GM18498 (cell line): ENCODE measurements around the gene LNPK.
"Not testable (repeated sequence)": the region's sequence is repeated elsewhere in the genome, so short reads cannot be mapped to it uniquely, and the experiment has no call there.

Experiments used
- ATAC-seq: cut with Tn5 transposase; IDR thresholded peaks from one replicate; pipeline ENCODE4 v1.9.1; 2021; ENCODE audit warnings: mild to moderate bottlenecking, moderate library complexity; ENCODE audit not compliant: unreplicated experiment

Gene LNPK

DNA sequence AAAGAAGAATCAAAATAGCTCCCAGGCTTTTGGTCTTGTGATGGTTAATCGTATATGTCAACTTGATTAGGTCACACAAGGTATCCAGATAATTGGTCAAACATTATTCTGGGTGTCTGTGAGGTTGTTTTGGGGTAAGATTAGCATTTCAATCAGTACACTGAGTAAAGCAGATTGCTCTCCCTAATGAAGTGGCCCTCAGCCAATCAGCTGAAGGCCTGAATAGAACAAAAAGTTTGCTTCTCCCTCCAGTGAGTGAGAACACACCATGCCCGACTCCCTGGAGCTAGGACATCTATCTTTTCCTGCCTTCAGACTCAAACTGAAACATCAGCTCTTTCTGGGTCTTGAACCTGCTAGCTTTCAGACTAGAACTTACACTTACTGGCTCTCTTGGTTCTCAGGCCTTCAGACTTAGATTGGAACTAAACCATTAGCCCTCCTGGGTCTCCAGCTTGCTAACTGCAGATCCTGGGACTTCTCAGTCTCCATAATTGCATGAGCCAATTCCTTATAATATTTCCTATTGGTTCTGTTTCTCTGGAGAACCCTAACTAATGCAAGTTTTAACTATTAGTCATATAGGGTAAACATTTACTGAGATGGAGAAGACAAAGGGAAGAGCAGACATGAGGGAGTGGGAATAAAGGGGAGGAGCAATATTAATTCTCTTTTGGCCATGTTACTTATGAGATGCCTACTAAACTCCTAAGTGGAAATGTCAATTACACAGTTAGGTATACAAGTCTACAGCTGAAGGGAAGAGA, 25.5 kb downstream of the LNPK start:
- no peak for ATAC-seq

DNA sequence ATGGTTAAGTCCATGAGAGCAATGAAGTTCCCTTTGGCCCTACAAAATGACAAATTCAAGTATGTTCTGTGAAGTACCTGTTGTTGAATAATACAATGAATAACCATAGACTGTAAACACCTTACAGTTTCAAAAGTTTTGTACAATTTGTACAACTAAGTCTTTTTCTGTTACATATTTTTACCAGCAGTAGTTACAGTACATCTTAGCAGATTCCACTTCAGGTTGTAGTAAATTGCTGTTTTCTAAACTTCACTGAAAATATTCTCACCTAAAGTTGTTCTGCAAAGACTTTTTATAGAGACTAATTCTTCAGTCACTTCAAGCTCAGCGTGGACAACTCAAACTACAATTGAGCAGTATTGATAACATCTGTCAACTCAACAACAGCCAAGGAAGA, 28.7 kb downstream of the LNPK start:
- ATAC-seq = no peak

DNA sequence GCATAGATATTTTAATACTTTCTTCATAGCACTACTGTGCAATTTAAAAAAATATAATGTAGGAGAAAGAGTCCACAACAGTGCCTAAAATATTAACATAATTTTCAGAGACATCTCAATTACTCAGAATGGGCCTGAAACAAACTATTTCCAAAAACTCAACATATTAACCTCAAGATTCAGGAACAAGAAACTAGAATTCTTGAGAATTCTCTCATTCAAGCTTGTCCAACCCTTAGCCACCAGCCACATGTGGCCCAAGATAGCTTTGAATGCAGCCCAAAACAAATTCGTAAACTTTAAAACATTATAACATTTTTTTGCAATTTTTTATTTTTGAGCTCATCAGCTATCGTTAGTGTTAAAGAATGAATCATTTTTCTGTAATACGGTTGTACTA, 35.2 kb downstream of the LNPK start:
- ATAC-seq = no peak

DNA sequence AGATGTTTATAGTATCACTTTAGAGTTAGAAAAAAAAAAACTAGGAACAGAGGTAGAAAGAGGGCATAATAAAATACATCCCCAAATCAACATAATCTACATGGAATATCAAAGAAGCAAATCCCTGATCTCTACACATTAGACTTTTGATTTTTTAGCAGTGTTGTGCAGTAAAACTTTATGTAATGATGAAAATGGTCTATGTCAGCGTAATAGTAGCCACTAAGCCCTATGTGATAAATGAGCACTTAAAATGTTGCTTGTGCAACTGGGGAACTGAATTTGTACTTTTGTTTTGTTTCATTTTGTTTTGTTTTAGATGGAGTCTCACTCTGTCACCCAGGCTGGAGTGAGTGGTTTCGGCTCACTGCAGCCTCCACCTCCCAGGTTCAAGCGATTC, 36.3 kb downstream of the LNPK start:
- no peak for ATAC-seq

- no peak for ATAC-seq
Measured at GRCh38 chr2:175964195-175964594, 37.9 kb downstream of the LNPK start.

DNA sequence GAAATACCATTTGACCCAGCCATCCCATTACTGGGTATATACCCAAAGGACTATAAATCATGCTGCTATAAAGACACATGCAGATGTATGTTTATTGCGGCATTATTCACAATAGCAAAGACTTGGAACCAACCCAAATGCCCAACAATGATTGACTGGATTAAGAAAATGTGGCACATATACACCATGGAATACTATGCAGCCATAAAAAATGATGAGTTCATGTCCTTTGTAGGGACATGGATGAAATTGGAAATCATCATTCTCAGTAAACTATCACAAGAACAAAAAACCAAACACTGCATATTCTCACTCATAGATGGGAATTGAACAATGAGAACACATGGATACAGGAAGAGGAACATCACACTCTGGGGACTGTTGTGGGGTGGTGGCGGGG, 38.9 kb downstream of the LNPK start:
- ATAC-seq = not testable (repeated sequence)

DNA sequence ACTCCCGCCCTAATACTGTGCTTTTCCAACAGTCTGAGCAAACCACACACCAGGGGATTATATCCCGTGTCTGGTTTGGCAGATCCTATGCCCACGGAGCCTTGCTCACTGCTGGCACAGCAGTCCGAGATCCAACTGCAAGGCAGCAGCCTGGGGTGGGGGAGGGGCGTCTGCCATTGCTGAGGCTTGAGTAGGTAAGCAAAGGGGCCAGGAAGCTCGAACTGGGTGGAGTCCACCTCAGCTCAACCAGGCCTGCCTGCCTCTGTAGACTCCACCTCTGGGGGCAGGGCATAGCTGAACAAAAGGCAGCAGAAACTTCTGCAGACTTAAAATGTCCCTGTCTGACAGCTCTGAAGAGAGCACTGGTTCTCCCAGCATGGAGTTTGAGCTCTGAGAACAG, 44.2 kb downstream of the LNPK start:
- no peak for ATAC-seq

GRCh38 chr2:175955136-175955535, 46.9 kb downstream of the LNPK start:
- no peak for ATAC-seq

DNA sequence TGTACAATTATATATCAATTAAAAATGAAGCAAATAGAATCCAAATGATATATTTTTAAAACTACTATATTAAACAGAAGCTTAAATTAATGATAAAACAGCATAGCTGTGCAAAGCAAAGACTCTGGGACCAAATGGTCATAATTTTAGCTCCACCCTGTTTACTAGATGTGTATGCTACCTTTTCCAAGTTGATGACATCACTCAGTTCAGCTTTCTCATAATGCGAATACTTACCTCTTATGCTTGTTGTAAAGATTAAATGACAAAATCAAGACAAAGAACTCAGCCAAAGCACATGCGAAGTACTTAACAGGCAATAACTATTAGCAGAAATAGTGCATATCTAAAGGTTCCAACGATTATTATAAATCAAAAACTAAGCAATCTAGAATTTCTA, 51.6 kb downstream of the LNPK start:
- no peak for ATAC-seq

DNA sequence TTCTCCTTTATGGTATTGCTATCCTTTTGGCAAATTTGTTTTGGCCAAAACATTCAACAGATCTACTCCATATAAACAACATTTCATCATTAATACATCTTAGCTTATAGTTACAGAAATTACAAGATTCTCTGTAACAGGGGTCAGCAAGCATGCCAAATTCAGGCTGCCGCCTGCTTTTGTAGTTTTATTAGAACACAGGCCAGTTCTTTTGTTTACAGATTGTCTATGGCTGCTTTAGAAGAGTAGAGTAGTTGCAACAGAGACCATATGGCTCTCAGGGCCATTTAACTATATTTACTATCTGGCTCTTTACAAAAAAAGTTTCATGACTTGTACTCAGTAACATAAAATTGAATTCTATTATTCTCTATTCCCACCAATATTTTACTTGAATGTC, 53.9 kb downstream of the LNPK start:
- no peak for ATAC-seq

- ATAC-seq = no peak
Measured at GRCh38 chr2:175947073-175947472, 55.0 kb downstream of the LNPK start.

GRCh38 chr2:175941699-175942098, 60.4 kb downstream of the LNPK start:
- no peak for ATAC-seq

DNA sequence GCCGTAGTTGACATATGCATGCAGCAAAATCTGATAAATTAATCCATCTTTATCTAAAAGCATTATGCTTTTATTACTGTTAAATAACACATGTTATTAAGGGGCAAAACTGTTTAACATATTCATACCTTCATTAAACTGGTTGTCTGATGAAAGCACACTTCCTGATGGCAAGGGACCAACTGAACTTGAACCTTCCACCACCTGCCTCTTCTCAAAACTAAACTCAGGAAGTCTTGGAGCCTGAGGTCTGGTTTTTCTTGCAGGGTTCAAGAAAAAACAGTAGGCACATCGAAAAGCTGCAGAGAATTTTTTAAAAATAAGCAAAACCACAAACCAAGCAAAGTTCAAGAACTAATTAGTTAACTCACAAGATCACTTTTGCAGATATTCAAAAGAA, 64.9 kb downstream of the LNPK start:
- ATAC-seq = no peak

DNA sequence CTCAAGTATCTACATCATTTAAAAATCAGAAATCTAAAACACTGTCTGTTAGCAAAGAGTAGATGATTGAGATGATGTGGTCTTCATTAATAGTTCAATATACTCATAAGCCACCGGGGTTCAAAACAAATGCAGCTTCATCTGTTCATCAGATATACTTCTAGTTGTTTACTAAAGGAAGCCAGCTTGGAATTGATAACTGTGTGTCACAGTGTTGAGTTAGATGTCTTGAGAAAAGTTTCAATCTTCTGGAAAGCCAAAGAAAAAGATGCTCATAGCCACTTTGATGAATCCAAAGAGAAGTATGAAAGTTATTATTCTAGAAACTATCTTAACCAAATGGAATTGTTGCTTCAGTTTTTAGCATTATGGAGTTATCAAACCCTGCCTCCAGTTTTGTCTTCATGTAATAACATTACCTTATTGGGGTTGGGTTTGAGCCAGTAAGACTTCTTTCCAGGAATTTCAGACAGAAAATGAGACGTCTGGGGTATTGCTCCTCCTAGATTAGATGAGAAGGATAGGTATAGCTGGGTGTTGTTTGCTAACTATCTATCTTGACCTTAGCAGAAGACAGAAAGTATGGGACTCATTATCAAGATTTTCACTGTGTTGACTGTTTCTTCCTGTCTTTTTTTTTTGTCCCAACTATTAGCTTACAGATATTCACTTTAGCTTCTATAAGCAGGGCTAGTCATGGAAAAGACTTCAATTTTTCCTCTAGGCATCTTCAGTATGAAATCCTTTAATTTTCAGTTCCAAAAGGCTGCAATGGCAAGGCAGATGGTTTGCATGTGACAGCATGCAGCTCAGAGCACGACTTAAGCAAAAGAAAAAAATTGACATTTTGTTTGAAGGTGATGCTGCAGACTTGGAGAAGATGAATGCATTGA, 66.5 kb downstream of the LNPK start:
- ATAC-seq = no peak

DNA sequence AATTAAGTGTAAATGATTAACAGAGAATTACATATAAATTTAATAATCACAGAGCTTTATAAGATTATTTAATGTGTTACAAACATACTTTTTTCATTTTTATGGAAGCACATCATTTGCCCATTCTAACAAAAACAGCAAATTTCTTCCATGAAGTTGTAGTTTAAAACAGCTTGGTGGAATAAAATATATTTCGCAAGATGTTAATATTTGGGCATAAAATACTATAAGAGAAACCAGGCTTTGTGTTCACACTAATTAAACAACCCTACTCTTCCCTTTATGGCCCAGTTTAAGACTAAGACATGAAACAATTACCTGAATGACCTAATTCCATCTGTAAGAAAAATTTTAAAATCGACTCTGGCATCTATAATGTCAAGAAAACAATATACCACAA, 69.4 kb downstream of the LNPK start:
- ATAC-seq = no peak

- no peak for ATAC-seq
Measured at GRCh38 chr2:175931805-175932204, 70.3 kb downstream of the LNPK start.

DNA sequence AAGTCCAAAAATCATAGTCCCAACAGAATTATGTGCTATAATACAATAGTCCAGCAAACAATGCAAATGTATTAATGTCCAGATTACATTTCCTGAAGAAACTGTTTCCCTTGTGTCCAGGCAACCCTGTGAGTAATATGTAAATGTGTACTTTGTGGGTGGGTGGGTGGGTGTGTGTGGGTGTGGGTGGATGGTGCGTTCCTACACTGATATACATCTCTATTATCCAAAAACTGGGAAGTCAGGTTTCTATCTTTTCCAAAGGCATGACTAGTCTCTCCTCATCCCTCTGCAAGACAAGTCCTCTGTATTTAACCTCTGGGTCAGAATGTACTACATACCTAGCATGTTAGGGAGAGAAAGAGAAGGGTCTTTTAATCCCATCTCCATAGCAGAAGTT, 71.6 kb downstream of the LNPK start:
- ATAC-seq = no peak

- ATAC-seq = no peak
Measured at GRCh38 chr2:175929850-175930249, 72.2 kb downstream of the LNPK start.

DNA sequence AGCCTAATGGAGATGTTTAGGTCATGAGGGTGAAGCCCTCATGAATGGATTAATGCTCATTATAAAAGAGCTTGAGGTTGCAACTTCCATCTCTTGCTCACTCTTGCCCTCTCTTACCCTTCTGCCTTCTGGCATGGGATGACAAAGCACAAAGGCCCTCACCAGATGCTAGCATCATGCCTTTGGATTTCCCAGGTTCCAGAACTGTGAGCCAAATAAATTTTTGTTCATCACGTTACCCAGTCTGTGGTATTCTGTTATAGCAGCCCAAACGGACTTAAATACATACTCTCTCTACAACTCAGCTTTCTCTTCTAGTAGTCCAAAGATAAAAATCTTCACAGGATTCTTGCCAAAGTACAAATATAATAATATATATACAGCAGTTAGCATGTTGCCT, 75.8 kb downstream of the LNPK start:
- ATAC-seq = no peak

- ATAC-seq = no peak
Measured at GRCh38 chr2:175922160-175922559, 79.9 kb downstream of the LNPK start.

DNA sequence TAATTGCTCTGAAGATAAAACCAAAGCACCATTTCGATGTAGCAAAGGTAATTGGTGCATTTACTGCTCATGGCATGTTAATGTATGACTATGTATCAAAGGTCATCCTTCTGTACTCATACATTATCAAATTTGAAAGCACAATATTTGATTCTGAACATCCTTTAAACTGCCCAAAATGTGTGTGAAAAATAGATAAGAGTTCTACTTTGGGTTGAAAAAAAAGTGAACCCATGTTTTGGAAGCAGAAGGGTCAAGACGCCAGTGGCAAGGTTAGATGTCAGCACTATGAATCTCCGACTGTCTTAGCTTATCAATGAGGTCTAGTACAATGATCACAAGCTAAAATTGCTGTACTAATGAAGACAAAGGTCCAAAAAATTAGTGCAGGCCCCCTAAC, 83.1 kb downstream of the LNPK start:
- no peak for ATAC-seq

DNA sequence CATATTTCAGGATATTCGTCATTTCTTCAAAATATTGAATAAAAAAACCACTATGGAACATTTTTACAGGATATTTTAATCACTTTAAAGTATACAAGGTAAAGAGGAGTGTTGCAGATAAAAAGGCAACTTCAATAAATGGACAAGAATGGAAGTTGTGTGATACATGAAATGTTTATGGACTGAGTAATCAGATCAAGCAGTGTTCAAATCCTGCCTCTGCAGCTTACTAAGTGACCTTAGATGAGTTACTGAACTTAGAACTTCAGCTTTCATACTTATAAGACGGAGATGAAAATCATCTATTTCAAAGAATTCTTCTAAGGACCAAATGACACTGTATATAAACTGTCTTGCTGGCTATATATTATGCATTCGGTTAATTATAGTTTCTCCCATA, 87.2 kb downstream of the LNPK start:
- no peak for ATAC-seq
